Central memory CD4-positive, alpha-beta T cell (primary cell): ENCODE data around the gene MIER3.

Source experiments
- DNase-seq: peaks from one replicate; pipeline ENCODE4 v3.0.0; 2022

Gene MIER3

DNA sequence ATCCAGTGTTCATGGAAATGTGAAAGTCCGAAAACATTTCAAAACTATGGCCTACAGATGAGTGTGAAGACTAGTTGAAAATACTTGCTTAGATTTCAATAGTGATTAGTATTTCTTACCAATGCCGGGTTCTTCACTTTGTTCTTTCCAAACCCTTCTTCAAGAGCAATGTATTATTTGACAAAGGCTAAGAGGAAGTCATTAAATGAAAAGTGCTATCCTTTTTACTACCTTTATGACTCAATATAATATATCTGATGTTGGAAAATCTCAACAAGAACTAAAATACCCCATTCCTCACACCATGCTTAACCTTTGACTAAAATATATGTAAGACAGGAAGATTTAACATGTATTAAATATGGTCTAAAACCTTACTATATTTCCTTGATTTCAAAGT is 6.7 kb upstream of the MIER3 start:
- no peak for DNase-seq

DNA sequence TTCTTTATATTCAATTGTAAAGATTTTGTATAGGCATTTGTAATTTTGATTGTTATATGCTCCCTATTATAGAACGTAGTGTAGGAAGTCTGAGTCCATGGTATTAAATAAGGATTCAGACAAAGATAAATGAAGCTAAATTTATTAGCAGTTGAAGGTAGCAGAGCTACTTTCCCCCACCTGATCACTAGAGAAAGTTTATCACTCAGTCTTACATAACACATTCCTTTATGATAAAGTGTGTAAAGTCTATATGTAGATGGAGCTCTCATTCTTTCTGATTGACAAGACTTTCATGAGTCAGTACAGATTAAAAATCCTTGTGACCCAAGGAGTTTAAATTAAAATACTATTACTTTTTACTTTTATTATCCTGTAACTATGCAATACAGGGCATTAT is 2.3 kb upstream of the MIER3 start:
- no peak for DNase-seq

DNA sequence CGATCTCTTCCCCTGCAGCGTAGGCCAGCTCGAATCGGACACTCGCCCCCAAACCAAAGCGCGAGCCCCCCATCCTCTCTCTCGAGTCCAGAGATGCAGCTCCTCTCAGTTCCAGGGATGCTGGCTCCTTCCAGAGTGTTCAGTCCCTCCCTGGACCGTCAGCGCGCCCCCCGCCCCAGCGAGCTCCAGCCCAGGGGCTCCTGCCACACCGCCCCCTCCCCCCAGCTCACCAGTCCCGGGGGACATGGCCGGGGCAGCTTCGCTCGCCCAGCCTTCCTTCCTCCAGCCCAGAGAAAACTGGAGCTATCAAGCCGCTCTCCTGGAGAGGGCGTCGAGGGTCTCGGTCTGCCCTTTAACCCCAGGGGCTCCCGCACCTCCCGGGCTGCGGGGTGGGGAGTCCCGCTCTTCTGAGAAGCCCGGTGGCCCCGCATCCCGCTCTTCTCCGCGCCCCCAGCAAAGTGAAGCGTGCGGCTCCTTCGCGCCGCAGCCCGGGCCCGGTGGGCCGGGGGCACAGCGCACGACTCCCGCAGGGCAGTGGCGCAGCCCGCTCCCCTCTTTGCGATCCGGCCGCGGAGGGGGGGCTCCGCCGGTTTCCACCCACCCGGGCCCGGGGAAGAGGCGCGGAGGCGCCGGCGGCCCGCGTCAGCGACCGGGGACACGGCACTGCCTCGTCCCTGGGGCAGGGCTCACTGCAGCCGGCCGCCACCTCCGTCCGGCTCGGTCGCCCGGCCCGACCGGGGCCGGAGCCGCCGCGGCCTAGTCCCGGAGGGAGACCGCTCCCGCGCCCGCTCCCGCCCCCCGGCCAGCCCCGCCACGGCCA is 587 bp downstream of the MIER3 start:
- peak; percentile 3 for DNase-seq

DNA sequence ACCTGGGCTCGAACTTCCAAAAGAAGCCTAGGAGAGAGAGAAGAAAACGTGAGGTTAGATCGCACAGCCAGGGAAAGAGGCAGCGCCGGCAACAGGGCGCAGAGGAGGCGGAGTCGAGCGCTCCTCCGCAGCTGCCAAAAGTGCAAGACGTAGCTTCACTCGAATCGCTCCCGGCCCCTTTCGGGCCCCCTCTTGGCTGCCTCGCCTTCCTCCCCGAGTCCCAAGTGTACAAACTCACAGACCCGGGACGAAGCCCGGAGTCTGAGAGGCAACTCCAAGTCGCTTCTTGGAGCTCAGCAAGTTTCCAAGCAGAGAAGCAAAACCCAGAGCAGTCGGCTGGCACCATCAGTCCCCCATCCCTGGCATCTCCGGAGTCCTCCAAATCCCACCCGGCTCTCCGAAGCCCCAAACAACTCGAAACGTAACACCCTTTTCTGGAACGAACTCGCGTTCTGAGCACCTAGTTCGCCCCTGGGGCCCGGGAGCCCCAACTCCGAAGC is 1.2 kb downstream of the MIER3 start:
- DNase-seq, result peak; percentile 36

DNA sequence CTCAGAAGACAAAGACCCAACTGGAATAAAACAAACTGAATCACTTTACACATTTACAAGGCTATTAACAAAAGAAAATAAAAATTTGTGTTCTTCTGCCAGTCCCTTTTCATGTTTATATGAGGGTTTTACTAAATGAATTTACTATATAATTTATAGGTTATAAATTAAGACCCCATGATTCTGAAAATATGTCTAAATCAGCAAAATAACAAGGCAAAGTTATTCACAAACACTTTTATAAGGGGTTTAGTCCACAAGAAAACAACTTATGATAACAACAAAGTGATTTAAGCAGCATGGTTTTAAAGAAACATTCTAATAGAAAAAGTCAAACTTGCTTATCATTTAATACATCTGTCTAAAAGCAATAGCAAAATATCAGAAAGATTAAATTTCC is 4.9 kb downstream of the MIER3 start:
- DNase-seq, result no peak

DNA sequence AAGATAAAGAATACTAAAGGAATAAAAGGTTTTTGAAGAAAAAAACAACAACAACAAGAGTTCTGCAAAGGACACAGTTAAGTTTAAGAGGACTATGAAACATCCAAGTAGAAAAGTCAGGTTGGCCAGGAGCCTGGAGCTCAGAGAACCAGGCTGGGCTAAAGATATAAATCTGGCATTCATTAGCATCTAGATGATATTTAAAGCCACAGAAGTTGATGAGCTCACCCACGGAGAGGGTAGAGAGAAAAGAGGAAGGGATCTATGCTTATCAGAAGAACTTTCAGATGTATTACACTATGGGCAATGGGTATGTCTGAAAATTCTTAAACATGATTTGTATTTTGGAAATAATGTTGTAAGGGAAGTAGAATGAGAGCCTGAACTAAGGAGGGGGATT is 9.9 kb downstream of the MIER3 start:
- DNase-seq, result no peak

DNA sequence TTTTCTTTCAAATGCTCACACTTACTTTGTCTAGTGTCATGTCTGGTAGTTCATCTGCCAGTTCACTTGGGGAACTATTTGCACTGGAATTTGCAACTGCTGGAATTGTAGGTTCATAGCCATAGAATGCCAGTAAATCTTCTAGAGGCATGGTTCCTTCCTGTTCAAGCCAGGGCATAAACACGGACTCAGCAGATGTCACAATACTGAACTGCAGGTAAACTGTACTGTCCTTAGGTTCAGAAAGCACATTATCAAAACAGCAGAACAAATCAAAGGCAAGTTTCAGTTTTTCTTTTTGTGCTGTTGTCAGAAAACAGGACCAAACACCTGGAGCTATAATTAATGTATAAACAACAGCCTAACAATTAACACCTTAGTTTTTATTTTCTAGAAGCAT is 13.1 kb downstream of the MIER3 start:
- DNase-seq, result no peak

DNA sequence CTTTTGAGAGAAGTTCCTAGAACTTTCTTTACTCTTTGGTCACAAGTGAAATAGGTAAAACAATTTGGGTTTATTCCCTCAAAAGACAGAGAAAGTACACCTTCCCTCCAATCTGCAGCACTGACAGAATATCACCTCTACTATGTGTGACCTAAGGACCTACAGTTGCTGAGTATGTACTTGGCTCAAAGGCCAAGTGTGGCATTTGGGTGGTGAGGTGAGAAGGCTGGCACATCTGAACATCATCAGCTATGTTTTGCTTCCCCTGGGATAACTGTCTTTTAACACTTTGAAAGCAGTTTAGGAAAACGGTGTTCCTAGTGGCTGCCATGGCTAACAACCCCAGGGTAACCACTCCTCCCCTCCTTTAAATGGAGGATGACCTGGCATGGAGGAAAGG is 17.6 kb downstream of the MIER3 start:
- DNase-seq, result no peak

DNA sequence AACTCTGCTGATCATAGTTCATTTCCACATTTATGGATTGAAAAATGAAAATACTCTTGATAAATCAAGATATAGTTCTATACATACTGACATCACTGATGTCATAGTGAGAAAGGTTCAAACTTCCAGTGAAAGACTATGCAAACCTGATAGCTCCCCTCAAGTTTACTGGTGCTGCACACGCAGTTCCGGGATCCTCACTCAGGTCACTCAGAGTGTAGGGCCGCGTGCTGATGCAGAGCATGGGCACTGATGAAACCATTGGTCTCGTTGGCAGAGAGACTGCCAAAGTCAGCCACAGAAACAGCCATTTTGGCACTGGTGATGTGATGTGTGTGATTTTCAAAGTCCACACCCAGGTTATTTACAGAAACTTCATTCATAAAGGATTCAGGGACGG is 29.0 kb downstream of the MIER3 start:
- DNase-seq, result no peak

DNA sequence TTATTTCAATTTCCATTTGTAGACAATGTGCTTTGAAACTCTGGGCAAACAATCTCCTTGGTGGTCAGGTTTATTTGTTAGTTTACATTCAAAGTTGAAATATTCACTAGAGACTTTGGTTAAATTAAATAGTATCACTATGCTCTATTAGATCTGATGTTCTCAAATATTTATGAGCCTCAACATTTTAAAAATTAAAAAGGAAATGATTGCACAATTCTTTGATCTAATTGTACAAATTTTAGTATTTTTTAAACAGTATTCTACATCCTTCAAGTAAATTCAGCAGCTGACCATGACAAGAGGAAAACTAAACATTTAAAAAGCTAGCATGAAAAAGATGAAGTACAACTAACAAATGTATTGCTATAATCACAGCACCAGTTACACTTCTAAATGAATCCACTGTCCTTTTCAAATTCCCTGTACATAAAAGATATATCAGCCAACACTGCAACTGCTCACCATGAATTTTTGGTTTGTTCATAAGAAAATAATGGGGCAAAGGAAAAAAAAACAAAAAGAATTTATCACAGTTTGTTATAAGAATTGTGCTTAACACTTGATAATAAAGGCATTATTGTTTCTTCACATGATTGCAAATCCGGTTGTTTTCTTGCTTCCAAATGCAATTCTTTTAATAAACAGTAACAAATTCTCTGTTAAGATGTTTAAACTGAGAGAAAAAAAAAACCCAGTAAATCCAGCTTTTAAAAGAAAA is 31.8 kb downstream of the MIER3 start:
- DNase-seq, result no peak

DNA sequence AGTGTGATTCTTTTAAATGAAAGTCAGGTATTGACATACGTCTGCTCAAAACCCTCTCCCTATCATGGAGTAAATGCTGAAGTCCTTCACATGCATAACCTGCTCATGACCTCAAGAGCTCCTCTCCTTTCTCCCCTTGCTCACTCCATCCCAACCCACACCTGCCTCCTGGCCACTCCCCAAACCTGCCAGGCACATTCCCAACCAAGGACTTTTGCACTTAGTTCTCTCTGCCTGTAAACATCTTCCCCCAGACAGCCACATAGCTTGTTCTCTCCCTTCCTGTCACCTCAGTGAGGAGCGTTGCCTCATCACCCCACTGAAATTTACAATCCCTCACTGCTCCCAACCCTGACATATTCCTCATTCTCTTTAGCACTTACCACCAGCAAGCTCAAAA is 33.9 kb downstream of the MIER3 start:
- DNase-seq, result no peak

DNA sequence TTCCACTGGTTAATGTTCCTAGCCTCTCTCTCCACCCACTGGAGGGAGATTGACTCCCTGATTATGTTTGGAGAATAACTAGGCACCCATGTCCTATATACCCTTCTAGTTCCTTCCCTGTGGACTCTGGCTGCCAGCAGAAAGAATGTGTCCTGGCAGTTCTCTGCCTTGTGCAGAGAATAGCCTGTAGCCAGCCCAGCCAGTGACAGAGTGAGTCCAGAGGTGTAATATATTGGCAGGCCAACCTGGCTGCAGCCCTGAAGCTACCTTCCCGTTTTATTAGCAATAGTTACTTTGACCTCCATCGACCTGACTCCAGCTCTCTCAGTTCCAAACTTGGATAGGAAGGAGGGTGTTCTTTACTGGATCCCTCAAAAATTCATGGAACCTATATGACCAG is 34.4 kb downstream of the MIER3 start:
- DNase-seq, result no peak

DNA sequence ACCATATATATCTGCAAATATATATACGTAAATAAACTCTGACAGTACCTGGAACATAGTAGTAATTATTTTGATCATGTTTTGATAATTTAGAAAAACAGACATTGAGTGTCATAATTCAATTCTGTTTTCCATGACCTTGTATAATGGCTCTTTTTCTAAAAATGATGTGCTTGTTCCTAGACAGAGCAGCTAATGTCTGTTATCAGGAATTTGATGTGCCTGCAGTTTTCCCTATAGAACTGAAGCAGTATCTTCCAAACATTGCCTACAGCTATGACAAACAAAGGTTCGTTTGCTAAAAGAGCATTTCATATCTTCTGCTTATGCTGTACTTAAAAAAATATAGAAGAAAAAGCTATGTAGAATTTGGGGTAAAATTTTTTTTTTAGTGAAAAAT is 37.2 kb downstream of the MIER3 start:
- DNase-seq, result no peak

DNA sequence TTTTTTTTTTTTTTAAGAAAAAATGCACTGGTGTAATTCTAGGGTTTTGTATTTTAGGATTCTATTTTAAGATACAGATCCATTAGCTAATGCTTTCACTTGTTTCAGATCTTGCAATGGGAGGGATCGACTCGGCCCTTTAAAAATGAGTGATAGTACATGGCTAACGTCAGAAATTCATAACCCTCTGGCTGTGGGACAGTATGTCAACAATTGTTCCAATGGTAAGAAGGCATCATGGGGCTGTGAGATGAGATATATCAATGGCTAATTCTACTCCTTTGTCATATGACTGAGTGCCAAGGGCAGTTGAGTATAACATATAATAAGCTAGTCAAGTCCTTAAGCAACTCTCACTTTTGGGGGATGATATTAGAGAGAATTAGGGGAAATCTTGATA is 38.2 kb downstream of the MIER3 start:
- no peak for DNase-seq

DNA sequence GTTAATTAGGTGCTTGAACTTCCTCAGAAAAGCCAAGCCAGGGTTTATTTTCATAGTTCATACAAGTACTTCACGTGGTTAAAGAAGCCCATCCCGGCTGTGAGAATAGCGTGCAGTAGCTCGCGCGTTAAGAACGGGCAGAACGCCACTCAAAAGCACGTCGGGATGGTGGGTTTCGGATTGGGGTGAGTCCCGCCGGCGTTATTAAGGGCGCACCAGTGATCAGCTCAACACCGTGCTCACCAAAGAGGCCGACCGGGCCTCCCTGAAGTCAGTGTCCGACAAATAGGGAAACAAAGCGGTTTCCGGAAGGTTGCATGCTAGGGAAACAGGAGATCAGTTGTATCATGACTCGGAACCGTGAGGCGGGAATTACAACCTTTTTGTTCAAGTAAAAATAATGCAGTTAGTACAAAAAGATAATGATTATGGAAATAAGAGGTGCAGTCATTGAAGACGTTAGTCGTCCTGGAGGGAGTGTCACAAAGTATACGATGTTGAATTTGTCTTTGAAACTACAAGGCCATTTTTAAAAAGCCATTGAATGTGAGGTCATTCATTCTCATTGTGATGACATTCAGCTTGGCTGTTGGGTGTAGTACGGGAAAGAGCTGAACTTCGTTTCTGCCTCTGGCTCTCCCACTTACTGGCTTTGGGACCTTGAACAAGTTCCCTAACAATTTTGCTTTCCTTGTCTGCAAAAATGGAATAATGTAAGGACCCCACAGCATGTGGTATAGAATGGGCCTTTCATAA is 41.5 kb downstream of the MIER3 start:
- no peak for DNase-seq

DNA sequence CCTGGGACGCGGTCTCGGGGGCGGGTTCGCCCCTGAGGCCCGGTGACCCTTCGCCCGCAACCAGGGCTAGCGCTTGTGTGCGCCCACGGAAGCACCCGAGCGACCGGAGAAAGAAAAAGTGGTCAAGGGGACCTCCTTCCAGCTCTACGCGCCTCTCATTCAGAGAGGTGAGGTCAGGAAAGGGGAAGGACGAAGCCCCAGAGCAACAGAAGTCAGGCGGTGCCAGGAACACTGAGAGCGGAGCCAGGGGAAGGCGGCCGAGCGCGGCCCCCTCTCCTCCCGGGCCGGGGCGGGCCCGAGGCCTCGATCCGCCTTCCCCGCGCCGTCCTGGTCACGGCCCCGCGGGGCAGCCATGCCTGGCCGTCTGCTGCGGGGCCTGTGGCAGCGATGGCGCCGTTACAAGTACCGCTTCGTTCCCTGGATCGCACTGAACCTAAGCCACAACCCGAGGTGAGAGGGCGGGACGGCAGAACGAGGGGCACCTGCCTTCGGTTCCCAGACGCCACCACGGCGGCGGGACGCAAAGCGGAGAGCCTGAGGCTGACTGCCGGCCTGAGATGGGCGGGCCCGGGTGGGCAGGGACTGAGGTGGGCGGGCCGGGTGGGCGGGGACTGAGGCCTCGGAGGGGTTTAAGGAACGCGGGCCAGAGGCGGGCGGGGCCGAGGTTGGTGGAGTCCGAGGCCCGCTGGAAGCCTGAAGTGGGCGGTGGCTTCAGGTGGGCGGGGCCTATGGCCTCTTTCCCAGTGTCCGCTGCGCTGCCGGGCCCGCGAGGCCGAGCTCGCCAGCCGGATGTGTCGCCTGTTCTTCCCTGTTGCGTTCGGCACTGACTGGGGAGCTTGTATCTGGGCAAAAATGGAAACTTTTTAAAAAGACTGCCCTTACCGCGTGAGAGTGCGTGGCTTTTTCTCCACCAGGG is 42.4 kb downstream of the MIER3 start, which contains the start of gene SETD9:
TSS of gene SETD9 (plus strand) at position 303 of the 916 bp plus-strand sequence. CDS start at position 353, 50 bp downstream.
- DNase-seq, result peak; percentile 75

DNA sequence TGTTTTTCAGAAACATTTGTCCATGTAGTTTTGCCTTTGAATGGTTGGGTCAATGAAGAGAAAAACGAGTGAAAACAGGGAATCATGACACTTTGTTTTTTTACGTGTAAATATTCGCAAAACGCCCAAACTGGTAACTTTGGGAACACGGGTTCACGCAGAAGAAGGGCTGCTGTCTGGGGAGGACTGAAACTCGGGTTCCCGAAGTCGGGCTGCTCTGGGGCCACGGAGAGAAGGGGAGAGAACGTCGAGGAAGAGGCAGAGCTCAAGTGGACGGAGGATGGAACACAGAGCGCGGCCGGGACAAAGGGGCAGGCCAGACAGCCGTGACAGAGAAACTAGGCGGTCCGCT is 43.0 kb downstream of the MIER3 start:
- no peak for DNase-seq

DNA sequence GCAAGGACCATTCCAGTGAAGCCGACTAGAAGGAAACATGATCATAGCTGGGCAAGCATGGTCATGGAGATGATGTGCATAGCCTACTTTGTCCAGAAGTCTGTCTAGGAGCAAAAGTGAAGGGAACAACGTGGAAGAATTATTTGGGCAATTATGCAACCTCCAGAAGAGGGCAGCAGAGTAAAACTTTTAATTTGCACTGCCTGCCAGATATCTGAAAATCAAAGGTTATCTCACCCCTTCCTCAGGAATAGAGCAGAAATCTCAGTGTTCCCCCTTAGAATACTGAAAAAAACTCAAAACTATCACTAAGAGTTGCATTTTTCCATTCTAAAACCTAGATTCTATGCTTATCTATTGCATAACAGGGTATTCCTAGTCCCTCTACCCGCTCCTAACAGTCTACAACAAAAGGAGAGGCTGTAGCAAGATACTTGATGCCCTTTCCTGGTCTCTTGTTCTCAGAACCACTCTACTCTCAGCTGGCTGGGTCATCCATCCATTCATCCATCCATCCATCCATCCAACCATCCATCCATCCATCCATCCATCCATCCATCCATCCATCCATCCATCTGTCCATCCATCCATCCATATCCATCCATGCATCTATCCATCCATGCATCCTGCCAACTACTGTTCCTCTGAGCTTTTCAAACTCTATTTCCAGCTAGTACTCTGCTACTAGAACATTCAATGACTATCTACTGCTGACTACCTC is 50.9 kb downstream of the MIER3 start:
- peak; percentile 45 for DNase-seq

DNA sequence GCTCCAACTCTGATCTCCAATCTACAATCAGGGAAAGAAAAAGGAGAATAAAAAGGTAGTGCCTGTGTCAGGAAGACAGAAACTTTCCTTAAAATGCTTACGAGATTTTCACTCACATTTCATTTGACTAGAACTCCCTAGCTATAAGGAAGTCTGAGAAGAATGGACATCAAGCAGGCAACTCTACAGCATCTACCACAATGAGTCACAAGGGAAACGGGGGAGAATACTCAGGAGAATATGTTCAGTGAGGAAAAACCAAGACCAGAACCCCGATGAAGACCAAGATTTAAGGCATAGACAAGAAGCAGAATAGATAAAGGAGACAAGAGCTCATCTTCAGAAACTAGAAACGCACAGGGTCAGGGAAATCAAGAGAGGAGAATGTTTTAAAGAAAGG is 51.5 kb downstream of the MIER3 start:
- no peak for DNase-seq

DNA sequence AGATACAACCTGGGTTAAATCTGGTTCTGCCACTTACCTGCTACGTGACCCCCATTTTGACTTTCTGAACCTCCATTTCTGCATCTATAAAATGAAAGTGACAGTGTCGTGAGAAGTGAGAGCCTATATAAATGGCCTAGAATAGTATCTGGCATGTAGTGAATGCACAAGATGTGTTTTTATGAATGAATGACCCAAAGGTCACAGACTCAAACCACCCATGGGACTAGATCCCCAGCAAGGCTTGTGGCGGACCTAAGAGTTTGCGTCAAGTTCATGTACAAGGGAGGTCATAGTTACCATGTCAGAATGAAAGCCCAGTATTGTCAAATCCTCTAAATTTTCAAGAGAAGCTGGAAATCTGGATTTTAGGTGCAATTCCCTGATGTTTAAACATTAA is 53.7 kb downstream of the MIER3 start:
- DNase-seq, result no peak

DNA sequence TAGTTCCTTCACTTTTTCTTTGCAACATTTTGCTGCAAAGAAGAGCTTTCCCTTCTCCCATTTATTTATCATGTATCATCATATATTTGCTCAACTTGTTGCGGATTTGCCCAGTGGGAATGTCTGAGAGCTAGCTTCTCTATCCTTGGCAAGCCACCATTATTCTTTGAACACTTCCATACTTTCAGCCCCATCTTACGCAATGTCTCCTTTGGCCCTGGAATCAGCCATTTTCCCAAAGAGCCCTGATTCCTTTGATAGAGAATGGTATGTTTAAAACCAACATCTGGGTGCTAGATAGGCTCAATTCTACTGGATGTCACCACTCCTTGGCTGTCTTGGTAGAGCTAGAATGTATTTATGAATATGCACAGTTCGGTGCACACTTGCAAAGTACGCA is 55.2 kb downstream of the MIER3 start:
- DNase-seq, result no peak
